GM19035 (cell line): Measurements from ENCODE around the gene BCO2.

Experiments used
- ATAC-seq: cut with Tn5 transposase; IDR thresholded peaks from one replicate; pipeline ENCODE4 v1.9.1; 2021; ENCODE audit not compliant: unreplicated experiment

BCO2 gene

DNA sequence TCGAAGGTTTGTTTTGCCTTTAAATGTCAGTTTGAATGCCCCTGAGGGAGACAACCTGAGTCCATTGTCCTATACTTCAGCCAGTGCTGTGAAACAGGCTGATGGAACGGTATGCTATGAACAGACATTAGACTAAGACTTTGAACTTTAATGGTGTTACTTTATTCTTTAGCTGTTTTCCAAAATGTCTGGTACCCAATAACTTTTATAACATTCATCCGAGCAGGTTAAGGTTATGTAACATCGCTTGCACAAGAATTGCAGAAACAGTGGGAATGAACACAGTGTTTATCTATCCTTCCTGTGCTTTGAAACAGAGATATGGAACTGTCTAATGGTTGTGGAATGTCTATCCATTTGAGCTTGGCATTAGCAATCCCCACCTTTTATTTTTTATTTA is 38.4 kb downstream of the BCO2 start:
- ATAC-seq = no peak

DNA sequence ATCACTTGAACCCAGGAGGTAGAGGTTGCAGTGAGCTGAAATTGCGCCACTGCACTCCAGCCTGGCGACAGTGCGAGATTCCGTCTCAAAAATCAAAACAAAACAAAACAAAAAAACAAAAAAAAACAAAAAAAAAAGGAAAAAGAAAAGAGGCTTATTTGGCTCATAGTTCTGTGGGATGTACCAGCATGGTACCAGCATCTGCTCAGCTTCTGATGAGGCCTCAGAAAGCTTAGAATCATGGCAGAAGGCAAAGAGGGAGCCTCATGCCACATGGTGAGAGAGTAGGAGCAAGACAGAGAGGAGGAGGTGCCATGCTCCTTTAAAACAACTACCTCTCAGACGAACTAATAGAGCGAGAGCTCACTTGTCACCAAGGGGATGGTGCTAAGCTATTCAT is 40.3 kb downstream of the BCO2 start:
- no peak for ATAC-seq

DNA sequence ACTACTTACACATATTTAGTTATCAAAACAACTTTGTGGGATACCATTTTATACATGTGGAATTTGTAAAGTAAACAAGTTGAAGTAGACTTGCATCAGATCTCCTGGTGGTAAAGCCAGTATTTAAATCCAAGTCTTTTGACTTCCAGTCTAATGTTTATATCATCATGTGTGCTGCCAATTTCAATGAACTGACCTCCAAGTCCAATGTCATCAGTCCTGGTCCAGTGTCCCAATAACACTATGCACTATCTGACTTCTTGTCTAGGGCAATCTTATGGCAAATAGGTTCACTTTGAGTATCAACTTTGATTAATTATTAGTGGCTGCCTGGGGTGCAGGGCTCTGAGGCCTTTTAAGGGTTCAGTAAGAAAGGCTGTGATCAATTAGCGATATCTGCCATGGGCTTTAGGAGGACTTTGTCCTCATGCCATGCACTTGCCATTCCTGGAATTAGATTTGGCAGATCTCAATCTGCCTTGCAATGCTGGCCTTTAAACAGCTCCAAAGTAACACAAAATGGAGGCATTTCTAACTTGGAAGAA is 41.3 kb downstream of the BCO2 start:
- no peak for ATAC-seq

- ATAC-seq = peak; percentile 97
Measured at GRCh38 chr11:112219476-112220232, 44.3 kb downstream of the BCO2 start.

- ATAC-seq = no peak
Measured at GRCh38 chr11:112221274-112221835, 46.0 kb downstream of the BCO2 start.

DNA sequence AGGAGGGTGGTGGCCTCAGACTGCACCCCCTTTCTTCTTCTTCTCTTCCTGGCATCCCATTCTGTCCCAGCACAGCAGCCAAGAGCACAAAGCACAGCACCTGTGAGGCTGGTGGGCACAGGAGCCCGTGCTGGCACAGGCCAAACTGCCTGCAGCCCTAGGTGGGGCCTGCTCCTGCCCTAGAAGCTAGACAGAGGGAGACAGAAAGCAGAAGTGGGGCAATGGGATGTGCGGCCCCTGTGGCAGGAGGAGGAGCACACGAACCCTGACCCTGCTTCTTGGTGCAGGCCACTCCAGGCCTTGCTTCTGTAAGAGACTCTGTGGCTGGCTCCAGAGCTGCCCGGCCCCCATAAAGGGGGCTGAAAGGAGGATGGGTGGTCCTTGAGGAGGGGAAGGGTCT is 47.0 kb downstream of the BCO2 start:
- ATAC-seq = no peak

DNA sequence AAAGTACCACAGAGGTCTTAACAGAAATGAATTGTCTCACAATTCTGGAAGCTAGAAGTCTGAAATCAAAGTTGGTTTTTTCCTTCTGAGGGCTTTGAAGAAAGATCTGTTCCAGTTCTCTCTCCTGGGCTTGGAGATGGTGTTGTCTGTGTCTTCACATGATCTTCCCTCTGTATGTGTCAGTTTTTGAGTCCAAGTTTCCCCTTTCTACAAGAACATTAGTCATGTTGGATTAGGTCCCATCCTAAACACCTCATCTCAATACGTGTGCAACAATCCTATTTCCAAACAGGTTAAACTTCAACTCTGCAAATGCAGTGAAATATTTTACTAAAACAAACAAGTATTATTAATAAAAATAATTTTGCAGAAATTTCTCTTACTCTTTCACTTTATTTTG is 47.8 kb downstream of the BCO2 start:
- ATAC-seq = no peak

GRCh38 chr11:112223754-112224532 is 48.6 kb downstream of the BCO2 start:
- ATAC-seq = no peak

- no peak for ATAC-seq
Measured at GRCh38 chr11:112225753-112226061, 50.4 kb downstream of the BCO2 start.

DNA sequence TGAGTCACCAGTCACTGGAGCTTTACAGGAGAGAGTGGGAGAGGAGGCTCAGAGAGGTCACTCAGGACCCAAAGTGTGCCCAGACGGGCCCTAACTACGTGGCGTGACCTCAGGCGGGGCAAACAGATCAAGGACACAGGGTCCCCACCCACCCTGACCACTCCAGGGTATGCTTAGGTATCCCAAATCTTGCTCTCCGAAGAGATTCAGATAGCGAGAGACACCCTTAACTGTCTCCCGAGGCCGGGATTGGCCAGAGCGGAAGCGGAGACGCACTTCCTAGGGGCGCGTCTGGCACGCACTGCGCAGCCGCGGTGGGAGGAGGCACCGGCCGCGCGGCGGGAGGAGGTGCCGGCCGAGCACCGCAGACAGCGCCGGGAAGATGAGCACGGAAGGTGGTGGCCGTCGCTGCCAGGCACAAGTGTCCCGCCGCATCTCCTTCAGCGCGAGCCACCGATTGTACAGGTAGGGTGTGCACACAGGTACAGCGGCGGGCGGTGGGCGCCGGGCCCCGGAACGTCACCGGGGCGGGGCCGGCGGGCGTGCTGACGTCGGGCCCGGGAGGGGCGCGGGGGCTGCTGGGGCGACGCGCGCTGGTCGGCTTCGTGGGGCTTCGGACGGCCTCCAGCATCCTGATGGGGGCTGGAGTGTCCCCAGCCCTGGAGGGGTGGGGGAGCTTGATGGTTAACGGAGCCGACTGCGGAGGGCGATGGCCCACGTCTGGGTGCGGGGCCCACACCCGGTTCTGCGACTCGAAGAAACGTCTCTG is 50.9 kb downstream of the BCO2 start, which contains the start of gene PTS:
TSS of gene PTS (plus strand) at position 367 of the 769 bp plus-strand sequence. CDS start at position 383, 16 bp downstream.
- peak; percentile 96 for ATAC-seq

GRCh38 chr11:112226831-112227401 is 51.6 kb downstream of the BCO2 start:
- ATAC-seq = peak; percentile 50

GRCh38 chr11:112227471-112227870 is 52.2 kb downstream of the BCO2 start:
- no peak for ATAC-seq

- ATAC-seq = no peak
Measured at GRCh38 chr11:112228706-112229105, 53.4 kb downstream of the BCO2 start.

DNA sequence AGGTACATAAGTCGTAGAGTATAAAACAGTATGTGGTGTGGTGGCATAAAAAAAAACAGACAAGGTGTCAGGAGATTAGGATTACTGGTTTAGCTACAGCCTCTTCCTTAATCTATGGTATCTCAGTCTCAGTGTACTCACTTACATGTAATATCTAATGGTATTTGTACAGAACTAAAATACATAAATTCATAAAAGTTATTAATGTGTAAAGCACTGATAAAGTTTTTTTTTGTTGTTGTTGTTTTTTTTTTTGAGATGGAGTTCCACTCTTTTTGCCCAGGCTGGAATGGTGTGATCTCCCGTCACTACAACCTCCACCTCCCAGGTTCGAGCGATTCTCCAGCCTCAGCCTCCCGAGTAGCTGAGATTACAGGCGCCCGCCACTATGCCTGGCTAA is 53.8 kb downstream of the BCO2 start:
- no peak for ATAC-seq

DNA sequence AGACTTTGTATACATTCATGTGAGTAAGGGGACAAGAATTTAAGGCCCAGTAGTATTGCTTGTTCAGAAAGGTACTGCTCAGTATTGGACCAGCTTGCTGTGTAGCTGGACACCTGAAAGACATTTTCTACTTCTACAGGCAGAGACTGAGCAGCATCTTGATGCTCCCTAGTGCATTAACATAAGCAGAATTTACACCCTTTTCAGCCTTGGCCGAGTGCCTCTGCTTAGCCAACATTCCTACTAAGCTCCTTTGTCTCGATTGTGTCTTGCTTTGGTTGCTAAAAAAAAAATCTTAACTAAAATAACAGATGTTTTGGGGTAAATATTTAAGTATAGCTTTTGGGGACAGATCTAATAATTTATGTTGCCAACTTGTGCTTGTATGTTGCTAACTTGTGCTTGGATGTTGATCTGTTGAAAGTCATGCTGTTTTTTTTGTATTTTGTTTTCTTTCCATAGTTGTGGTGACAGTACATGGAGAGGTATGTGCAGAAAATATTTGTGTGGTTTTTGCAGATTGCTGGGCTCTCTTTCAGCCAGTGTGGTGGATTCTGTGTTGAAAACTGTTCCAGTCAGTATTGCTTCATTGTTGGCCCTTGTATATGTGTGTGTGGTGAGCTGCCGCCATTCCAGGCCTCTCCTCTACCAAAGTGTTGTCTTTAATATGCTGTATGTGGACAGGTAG is 54.6 kb downstream of the BCO2 start:
- no peak for ATAC-seq

- ATAC-seq = no peak
Measured at GRCh38 chr11:112231952-112232351, 56.6 kb downstream of the BCO2 start.

DNA sequence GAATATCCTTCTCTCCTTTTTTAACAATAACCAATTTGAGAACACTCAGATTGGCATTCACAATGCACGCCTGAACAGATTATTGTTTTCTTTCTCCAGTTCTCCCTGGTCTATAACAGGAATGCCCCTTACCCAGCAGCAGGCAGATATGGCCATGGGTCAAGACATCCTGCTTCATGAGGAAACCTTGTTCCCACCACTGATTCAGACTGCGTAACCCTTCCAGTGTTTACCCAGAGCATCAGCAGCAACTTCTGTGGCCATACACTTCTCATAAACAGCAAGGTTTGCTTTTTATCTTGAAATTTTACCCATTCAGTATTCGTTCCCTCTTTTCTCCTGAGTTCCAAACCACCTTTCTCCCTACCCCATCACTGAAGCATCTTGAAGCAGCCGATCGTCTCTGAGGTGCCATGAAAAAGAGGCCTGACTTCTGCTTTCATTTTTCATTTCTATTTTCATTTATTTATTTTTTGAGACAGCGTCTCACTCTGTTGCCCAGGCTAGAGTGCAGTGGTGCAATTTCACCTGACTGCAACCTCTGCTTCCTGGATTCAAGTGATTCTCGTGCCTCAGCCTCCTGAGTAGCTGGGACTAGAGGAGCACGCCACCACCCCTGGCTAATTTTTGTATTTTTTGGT is 60.6 kb downstream of the BCO2 start:
- ATAC-seq = no peak

- no peak for ATAC-seq
Measured at GRCh38 chr11:112237451-112237850, 62.1 kb downstream of the BCO2 start.

GRCh38 chr11:112238041-112238440 is 62.7 kb downstream of the BCO2 start:
- no peak for ATAC-seq

GRCh38 chr11:112241486-112241885 is 66.2 kb downstream of the BCO2 start:
- ATAC-seq = no peak
